ENCODE measurements around the gene ZNF407. TPM values are rescaled to one million over a fixed set of nuclear protein-coding genes. Genes with fewer than 3 reads are reported as not detected.

ZNF407 gene
- total RNA-seq, 1 donor from 2014 or later: 9.0 TPM

DNA sequence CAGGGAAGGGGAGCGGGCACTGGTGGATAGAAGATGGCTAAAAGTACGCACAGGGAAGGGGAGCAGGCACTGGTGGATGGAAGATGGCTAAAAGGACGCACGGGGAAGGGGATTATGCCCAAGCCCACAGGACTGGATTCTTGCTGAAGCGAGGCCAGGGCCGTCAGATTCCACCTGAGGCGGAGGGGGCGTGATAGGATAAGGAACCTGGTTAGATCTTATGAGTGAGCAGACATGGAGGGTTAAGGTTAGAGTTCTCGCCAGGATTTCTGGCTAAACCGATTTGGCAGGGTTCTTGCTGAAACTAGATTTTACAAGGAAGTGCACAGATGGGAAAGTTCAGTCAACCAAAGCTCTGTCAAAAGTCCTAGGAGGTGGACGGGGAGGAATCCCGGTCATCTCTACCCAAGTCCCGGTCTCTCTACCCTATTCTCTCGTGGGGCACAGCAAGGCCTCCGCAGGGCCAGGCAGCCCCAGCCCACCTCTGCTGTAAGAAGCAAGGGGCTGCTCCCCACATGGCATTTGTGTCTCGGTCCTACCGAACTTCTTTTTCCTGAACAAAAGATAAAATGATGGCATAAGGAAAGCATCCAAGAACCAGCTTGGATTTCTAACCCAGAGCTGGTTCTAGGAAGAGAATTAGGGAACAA is 470.5 kb downstream of the ZNF407 start:
- Histone ChIP-seq H3K4me2 (no peak overlapping the region), H4K20me1 (ENCODE audit: low read depth) (no peaks in the 10 kb centered on the region), H3K27ac (no peak overlapping the region), H3K79me2 (ENCODE audit: low read depth) (no peaks in the 10 kb centered on the region), H3K36me3 (no peaks in the 10 kb centered on the region), H3K27me3 (no peaks in the 10 kb centered on the region), H3K9me3 (ENCODE audit: low read depth) (no peaks in the 10 kb centered on the region), H3K4me1 (no peaks in the 10 kb centered on the region), H2AFZ (replicated peaks) (no peak overlapping the region), H3K9ac (no peak overlapping the region), H3K4me3 (no peak overlapping the region), H3F3A (ENCODE audit: low read depth) (no peaks in the 10 kb centered on the region)
- no peak for DNase-seq (ENCODE audit: low spot score)
- H3K4me3 Mint-ChIP-seq: no peak overlapping the region
- no peaks in the 10 kb centered on the region for H3K36me3 Mint-ChIP-seq
- H3K27ac Mint-ChIP-seq: peak overlapping the region; percentile 46
- H3K4me1 Mint-ChIP-seq: peaks cover 10% of the 10 kb centered on the region
- no peak for TF ChIP-seq EZH2phosphoT487 (IDR thresholded peaks at IDR 0.05)
- no peak for TF ChIP-seq CTCF (IDR thresholded peaks at IDR 0.05)
- TF ChIP-seq EZH2 (IDR thresholded peaks at IDR 0.05): no peak
- H3K9me3 Mint-ChIP-seq: no peaks in the 10 kb centered on the region
- H3K27me3 Mint-ChIP-seq (ENCODE audit: insufficient read depth, low read depth): peaks cover 6% of the 10 kb centered on the region

DNA sequence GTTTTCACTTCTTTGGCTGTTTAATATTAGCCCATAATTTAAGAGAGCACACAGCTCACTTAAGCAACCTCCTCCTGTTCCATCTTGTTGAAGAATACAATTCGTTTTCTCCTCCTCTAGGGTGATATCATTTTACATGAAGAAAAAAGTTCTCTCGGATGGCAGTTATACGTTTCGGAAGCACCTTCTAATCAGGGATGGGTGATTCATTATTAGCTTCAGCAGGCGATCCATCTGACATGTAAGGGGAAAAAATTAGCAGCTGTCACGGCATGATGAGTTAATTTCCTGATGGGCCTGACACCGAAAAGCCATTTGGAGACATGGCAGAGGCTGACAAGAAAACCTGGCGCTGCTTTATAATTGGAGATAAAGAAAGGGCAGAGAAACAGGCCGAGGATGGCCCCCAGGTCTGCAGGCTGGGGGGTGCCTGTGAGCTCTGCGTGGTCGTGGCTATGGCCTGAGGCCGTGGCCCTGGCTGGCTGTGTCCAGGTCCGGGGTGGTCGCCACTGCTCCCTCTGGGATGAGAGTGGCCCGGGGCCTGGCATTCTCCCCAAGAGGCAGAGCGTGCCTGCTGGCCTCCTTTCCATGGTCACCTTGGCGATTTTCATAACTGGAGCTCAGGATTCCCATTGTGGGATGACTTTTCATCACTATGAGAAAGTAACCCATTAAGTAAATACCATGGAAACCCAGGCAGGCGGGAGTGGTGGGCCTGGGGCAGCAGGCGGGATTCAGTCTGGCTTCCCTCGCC is 471.2 kb downstream of the ZNF407 start:
- H3K9me3 Mint-ChIP-seq: no peaks in the 10 kb centered on the region
- Histone ChIP-seq H3K4me1 (no peaks in the 10 kb centered on the region), H3K27ac (no peak overlapping the region), H3K9me3 (ENCODE audit: low read depth) (no peaks in the 10 kb centered on the region), H3K4me2 (no peak overlapping the region), H2AFZ (replicated peaks) (no peak overlapping the region), H3K9ac (no peak overlapping the region), H3F3A (ENCODE audit: low read depth) (no peaks in the 10 kb centered on the region), H3K79me2 (ENCODE audit: low read depth) (no peaks in the 10 kb centered on the region), H4K20me1 (ENCODE audit: low read depth) (no peaks in the 10 kb centered on the region), H3K36me3 (no peaks in the 10 kb centered on the region), H3K27me3 (no peaks in the 10 kb centered on the region), H3K4me3 (no peak overlapping the region)
- H3K36me3 Mint-ChIP-seq: no peaks in the 10 kb centered on the region
- no peak overlapping the region for H3K27ac Mint-ChIP-seq
- H3K27me3 Mint-ChIP-seq (ENCODE audit: insufficient read depth, low read depth): peaks cover 6% of the 10 kb centered on the region
- H3K4me3 Mint-ChIP-seq: no peak overlapping the region
- no peak for DNase-seq (ENCODE audit: low spot score)
- peaks cover 10% of the 10 kb centered on the region for H3K4me1 Mint-ChIP-seq
- TF ChIP-seq CTCF (IDR thresholded peaks at IDR 0.05): no peak
- no peak for TF ChIP-seq EZH2phosphoT487 (IDR thresholded peaks at IDR 0.05)

- H3K9ac ChIP-seq: no peak overlapping the region
- H3K4me1 ChIP-seq: no peaks in the 10 kb centered on the region
- no peaks in the 10 kb centered on the region for H3K27me3 ChIP-seq
- H3K27ac ChIP-seq: no peak overlapping the region
- no peaks in the 10 kb centered on the region for H3F3A ChIP-seq (ENCODE audit: low read depth)
- H3K9me3 ChIP-seq (ENCODE audit: low read depth): no peaks in the 10 kb centered on the region
- H2AFZ ChIP-seq (replicated peaks): no peak overlapping the region
- H3K4me3 Mint-ChIP-seq: no peak overlapping the region
- no peak overlapping the region for H3K4me3 ChIP-seq
- H4K20me1 ChIP-seq (ENCODE audit: low read depth): no peaks in the 10 kb centered on the region
- DNase-seq (ENCODE audit: low spot score): no peak
- no peak overlapping the region for H3K27ac Mint-ChIP-seq
- H3K36me3 Mint-ChIP-seq: no peaks in the 10 kb centered on the region
- no peaks in the 10 kb centered on the region for H3K9me3 Mint-ChIP-seq
- H3K27me3 Mint-ChIP-seq (ENCODE audit: insufficient read depth, low read depth): peaks cover 6% of the 10 kb centered on the region
- no peaks in the 10 kb centered on the region for H3K79me2 ChIP-seq (ENCODE audit: low read depth)
- H3K4me2 ChIP-seq: no peak overlapping the region
- H3K36me3 ChIP-seq: no peaks in the 10 kb centered on the region
- TF ChIP-seq CTCF (IDR thresholded peaks at IDR 0.05) (no peak), EZH2phosphoT487 (IDR thresholded peaks at IDR 0.05) (no peak), EZH2 (IDR thresholded peaks at IDR 0.05) (no peak)
- H3K4me1 Mint-ChIP-seq: peaks cover 10% of the 10 kb centered on the region
Observed at GRCh38 chr18:75070235-75070624, 472.6 kb downstream of the ZNF407 start.

Data from neural progenitor cell (in vitro differentiated cells).